ENCODE measurements around the gene IL36A.

The IL36A gene

GRCh38 chr2:113053666-113054065 is 48.4 kb downstream of the IL36A start:
- DNase-seq: no peak

GRCh38 chr2:113054066-113054465 is 48.8 kb downstream of the IL36A start:
- no peak for DNase-seq

- no peak for DNase-seq
Observed at GRCh38 chr2:113056521-113056920, 51.3 kb downstream of the IL36A start.

- no peak for DNase-seq
Observed at GRCh38 chr2:113057117-113057516, 51.9 kb downstream of the IL36A start.

Data from activated naive CD4-positive, alpha-beta T cell treated with anti-CD3 and anti-CD28 coated beads, Interleukin-2, amount 50 U/mL, for 16 hours (primary cell).